Measurements from ENCODE around the gene PDE6B.
"Not testable (repeated sequence)": the region's sequence is repeated elsewhere in the genome, so short reads cannot be mapped to it uniquely, and the experiment has no call there.

Gene PDE6B

GRCh38 chr4:637536-638280 lies 12.3 kb downstream of the PDE6B start:
- no peak for DNase-seq

GRCh38 chr4:642366-642765 lies 17.0 kb downstream of the PDE6B start:
- not testable (repeated sequence) for DNase-seq

GRCh38 chr4:646460-646859 lies 21.1 kb downstream of the PDE6B start:
- DNase-seq, result peak; percentile 52

- DNase-seq, result no peak
Observed at GRCh38 chr4:647481-647880, 22.1 kb downstream of the PDE6B start.

GRCh38 chr4:648579-649292 lies 23.4 kb downstream of the PDE6B start:
- DNase-seq, result no peak

- no peak for DNase-seq
Observed at GRCh38 chr4:649293-649625, 23.9 kb downstream of the PDE6B start.

GRCh38 chr4:649751-650310 lies 24.5 kb downstream of the PDE6B start:
- no peak for DNase-seq

DNA sequence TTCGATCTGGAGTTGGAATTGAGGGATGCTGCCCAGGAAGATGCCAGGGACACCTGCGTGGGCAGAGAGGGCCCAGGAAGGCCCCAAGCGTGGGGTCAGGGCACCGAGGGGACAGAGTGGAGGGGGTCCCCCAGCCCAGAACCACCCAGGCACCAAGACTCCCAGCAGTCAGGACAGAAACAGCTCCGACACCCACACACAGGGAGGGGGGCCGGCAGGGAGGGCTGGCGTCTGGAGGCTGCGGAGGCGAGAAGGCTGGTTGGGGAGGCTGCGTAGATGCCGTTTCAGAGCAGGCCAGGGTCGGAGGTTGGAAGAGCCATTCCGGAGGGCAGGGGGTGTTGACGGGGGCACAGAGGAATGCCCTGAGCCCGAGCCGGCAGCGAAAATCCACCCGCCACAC lies 25.1 kb downstream of the PDE6B start:
- no peak for DNase-seq

GRCh38 chr4:650951-651883 lies 25.8 kb downstream of the PDE6B start:
- DNase-seq, result no peak

DNA sequence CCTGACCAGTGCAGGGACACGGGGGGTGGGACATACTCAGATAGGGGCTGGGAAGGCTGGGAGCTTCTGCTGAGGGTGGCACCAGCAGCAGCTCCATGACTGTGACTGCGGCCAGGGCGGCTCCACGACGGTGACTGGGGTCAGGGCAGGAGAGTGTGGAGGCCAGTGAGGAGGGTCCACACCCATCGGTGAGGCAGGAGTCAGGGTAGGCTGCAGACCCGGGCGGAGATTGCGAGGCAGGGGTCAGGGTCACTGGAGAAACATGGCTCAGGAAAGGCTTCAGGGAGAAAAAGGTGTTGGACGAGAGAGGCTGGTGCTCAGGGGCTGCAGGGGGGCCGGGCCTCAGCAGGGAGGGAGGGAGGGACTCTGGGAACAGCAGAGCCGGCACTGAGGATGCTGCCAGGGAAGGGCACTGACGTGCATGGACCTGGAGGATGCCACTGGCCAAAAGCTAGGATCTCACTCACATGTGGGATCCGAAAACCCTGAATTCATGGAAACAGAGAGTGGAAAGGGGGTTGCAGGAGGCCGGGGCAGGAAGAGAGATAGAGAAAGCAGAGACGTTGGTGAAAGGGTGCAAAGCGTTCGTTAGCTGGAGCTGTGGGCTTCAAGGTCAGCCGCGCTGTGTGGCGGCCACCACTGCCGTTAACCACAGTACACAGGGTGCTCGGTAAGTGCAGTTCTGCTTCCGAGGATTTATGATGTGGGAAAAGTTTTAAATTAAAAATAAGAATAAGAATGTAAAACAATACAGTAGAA lies 26.7 kb downstream of the PDE6B start:
- no peak for DNase-seq

DNA sequence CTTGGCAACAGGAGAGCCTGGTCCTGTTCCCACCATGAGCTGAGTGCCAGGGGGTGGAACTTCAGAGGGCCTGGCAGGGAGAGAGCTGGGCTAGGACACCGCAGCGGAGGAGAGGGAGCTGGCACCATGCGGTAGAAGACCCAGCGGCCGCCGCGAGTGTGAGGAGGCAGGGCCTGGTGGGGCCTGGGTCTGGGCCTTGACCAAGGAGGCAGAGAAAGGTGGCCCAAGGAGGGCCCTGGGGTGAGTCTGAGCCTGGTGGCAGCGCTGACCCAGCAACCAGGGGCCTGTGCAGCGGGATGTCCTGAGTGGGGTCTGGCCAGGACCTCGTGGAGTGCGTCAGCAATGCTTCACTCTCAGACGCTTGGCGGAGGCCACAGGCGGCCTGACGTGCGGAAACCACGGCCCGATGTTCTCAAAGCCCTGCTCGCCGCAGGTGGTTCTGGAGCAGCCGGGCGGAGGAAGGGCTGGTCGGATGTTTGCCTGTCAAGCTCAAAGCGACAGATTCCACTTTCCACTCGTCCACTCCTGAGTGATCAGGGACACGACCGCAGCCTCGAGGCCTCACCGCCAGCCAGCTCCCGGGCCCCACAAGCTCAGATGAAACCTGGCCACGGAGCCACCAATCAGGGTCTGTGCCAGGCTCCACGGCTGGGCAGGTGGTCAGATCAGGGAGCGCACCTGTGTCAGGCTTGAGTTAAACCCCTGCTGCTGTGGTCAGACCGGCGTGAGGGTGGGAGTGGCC lies 27.9 kb downstream of the PDE6B start:
- no peak for DNase-seq

- no peak for DNase-seq
Observed at GRCh38 chr4:653831-654502, 28.6 kb downstream of the PDE6B start.

DNA sequence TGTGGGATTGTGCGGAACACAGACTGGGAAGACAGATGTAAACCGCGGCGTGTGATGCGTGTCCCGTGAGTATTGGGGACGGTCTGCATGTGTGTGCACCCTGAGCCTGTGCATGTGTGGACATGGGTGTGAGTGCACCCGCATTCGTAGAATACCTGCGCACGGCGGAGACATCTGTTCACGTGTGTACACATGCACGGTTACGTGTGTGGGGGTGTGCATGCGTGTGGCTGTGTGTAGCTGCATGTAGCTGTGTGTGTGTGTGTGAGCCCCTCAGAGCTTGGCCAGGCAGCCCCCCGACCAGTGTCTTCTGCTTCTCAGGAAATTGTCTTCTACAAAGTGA lies 29.1 kb downstream of the PDE6B start:
- DNase-seq, result no peak

- no peak for DNase-seq
Observed at GRCh38 chr4:654871-655463, 29.6 kb downstream of the PDE6B start.

DNA sequence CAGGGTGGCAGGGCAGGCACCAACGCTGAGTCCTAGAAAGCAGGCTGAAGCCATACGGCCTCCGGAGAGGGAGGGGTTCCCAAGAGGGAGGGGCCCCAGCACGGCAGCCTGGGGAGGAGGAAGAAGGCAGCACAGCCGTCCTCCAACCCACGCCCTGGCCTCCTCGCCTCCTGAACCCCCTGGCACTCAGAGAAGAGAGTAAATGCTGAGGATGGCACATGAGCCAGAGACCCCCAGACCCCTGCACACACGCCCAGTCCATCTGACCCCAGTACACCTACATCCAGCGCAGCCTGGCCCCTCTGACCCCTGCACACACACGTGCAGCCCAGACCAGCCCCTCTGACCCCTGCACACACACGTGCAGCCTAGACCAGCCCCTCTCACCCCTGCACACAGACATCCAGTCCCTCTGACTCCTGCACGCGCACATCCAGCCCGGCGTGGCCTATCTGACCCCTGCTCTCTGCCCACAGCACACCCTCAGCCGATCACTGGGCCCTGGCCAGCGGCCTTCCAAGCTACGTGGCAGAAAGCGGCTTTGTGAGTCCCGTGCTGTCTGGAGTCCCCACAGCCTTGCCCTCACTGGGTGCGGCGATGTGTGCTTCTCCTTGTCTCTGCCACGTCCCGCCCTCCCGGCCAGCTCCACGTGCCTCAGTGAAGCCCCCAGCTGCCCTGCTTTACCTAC lies 30.2 kb downstream of the PDE6B start:
- DNase-seq, result no peak

GRCh38 chr4:656436-657337 lies 31.3 kb downstream of the PDE6B start:
- no peak for DNase-seq

DNA sequence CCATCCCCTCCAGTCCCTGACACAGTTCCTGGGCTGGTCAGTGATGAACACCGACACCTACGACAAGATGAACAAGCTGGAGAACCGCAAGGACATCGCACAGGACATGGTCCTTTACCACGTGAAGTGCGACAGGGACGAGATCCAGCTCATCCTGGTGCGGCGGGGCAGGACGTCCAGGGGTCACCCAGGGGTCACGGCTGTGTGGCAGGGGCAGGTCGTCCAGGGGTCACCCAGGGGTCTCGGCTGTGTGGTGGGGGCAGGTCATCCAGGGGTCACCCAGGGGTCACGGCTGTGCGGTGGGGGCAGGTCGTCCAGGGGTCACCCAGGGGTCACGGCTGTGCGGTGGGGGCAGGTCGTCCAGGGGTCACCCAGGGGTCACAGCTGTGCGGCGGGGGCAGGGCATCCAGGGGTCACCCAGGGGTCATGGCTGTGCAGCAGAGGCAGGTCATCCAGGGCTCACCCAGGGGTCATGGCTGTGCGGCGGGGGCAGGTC lies 32.0 kb downstream of the PDE6B start:
- no peak for DNase-seq

- DNase-seq, result no peak
Observed at GRCh38 chr4:657834-658667, 32.7 kb downstream of the PDE6B start.
